ENCODE data around the gene CHORDC1.
"Not testable (repeated sequence)": the region's sequence is repeated elsewhere in the genome, so short reads cannot be mapped to it uniquely, and the experiment has no call there.

CHORDC1 gene

GRCh38 chr11:90250970-90251369 is 28.1 kb upstream of the CHORDC1 start:
- H3K4me3 ChIP-seq (ENCODE audit: low read depth, low read length), result no peak overlapping the region
- TF ChIP-seq CTCF (IDR thresholded peaks at IDR 0.05; ENCODE audit: control insufficient read depth, extremely low read depth, insufficient read depth), result no peak
- no peak for DNase-seq (ENCODE audit: low read depth)

- H3K4me3 ChIP-seq (ENCODE audit: low read depth, low read length), result no peak overlapping the region
- no peak for DNase-seq (ENCODE audit: low read depth)
- no peak for TF ChIP-seq CTCF (IDR thresholded peaks at IDR 0.05; ENCODE audit: control insufficient read depth, extremely low read depth, insufficient read depth)
These were observed 23.6 kb upstream of the CHORDC1 start for GRCh38 chr11:90246468-90246867.

GRCh38 chr11:90243534-90243933 is 20.7 kb upstream of the CHORDC1 start:
- DNase-seq (ENCODE audit: low read depth), result no peak
- no peak overlapping the region for H3K4me3 ChIP-seq (ENCODE audit: low read depth, low read length)
- no peak for TF ChIP-seq CTCF (IDR thresholded peaks at IDR 0.05; ENCODE audit: control insufficient read depth, extremely low read depth, insufficient read depth)

GRCh38 chr11:90242894-90243416 is 20.1 kb upstream of the CHORDC1 start:
- H3K4me3 ChIP-seq (ENCODE audit: low read depth, low read length), result no peak overlapping the region
- no peak for TF ChIP-seq CTCF (IDR thresholded peaks at IDR 0.05; ENCODE audit: control insufficient read depth, extremely low read depth, insufficient read depth)
- DNase-seq (ENCODE audit: low read depth), result no peak

- TF ChIP-seq CTCF (IDR thresholded peaks at IDR 0.05; ENCODE audit: control insufficient read depth, extremely low read depth, insufficient read depth), result no peak
- H3K4me3 ChIP-seq (ENCODE audit: low read depth, low read length), result no peak overlapping the region
- no peak for DNase-seq (ENCODE audit: low read depth)
These were observed 18.6 kb upstream of the CHORDC1 start for GRCh38 chr11:90241414-90241813.

GRCh38 chr11:90239967-90240636 is 17.3 kb upstream of the CHORDC1 start:
- DNase-seq (ENCODE audit: low read depth); H3K4me3 ChIP-seq (ENCODE audit: low read depth, low read length): not testable (repeated sequence)

GRCh38 chr11:90237004-90237403 is 14.2 kb upstream of the CHORDC1 start:
- TF ChIP-seq CTCF (IDR thresholded peaks at IDR 0.05; ENCODE audit: control insufficient read depth, extremely low read depth, insufficient read depth), result no peak
- no peak overlapping the region for H3K4me3 ChIP-seq (ENCODE audit: low read depth, low read length)

More at GRCh38 chr11:90237004-90237403, 14.2 kb upstream of the CHORDC1 start:
- DNase-seq (ENCODE audit: low read depth), result no peak
